Activated CD8-positive, alpha-beta memory T cell treated with anti-CD3 and anti-CD28 coated beads for 4 hours (primary cell): Measurements from ENCODE around the gene MRGPRE.

Source experiments
- DNase-seq, 2 donors: peaks; one replicate each; pipeline ENCODE4 v3.0.0-alpha.2; 2020; ENCODE audit warnings: low read depth in 2 of 2

The MRGPRE gene

DNA sequence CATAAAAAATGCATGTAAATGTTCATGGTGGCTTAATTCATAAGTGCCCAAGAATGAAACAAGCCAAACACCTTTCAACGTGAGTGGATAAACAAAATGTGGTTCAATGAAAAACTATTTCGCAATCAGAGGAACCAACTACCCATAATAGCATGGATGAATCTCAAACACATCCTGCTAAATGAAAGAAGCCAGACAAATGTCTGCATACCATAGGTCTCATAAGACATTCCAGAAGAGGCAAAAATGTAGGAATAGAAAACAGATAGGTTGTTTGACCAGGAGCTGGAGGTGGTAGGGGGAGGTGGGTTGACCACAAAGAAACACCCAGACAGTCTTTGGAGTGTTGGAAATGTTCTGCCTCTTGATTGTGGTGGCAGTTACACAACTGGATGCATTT is 53.9 kb downstream of the MRGPRE start:
- no peak for DNase-seq

DNA sequence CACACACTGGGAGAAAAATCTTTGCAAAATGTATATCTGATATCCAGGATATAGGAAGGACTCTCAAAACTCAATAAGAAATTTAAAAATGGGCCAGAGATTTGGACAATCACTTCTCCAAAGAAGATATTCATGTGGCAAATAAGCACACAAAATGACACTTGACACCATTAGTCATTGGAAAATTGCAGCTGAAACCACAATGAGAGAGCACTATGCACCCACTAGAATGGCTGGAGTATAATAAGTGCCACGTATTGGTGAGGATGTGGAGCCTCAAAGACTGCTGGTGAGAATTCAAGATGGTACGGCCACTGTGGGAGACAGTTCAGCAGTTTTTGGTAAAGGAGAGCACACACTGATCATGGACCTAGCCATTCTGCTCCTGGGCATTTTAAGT is 54.3 kb downstream of the MRGPRE start:
- no peak for DNase-seq
